ENCODE data around the gene NKD2. TPM values are rescaled to one million over a fixed set of nuclear protein-coding genes. Genes with fewer than 3 reads are reported as not detected.

Gene NKD2
- total and polyA plus RNA-seq, 2 of the 4 experiments (the other 2 are of a cell fraction): not detected

GRCh38 chr5:1029945-1030625 is 21.5 kb downstream of the NKD2 start:
- intact Hi-C loops (cut with micrococcal nuclease) (no loop called here), in situ Hi-C loops (cut with MboI; ENCODE audit: low sequenced_read_pairs) (no loop called here), dilution Hi-C loops (cut with HindIII; ENCODE audit: low sequenced_read_pairs, unreplicated experiment) (no loop called here)
- no peak overlapping the region for H2AK5ac ChIP-seq (ENCODE audit: low read depth, low read length)
- no peak overlapping the region for H3K18ac ChIP-seq (ENCODE audit: low read depth, low read length)
- no TSS peak for BruUV-seq (replicated peaks)
- no peak overlapping the region for H4K8ac ChIP-seq (ENCODE audit: low read depth in 2 of 2, low read length in 2 of 2)
- TF ChIP-seq POLR2A (IDR thresholded peaks at IDR 0.05; ENCODE audit: low read depth, low read length): no peak
- TF ChIP-seq BHLHE40 (IDR thresholded peaks at IDR 0.05; ENCODE audit: low read depth, low read length): no peak
- no peak for TF ChIP-seq MAFK (IDR thresholded peaks at IDR 0.05; ENCODE audit: low read depth, low read length)
- no peak for TF ChIP-seq MXI1 (IDR thresholded peaks at IDR 0.05; ENCODE audit: borderline replicate concordance, low read depth, low read length)
- no peak for TF ChIP-seq CTCF (conservative IDR thresholded peaks at IDR 0.05; ENCODE audit: low read depth, low read length)
- CTCF ChIA-PET: no interaction called here
- no peak overlapping the region for H2AFZ ChIP-seq (replicated peaks; ENCODE audit: low read length, poor library complexity)
- no peak overlapping the region for H2BK20ac ChIP-seq (ENCODE audit: low read depth, low read length)
- H3K36me3 ChIP-seq (ENCODE audit: control insufficient read depth, insufficient read depth, low read length): no peaks in the 10 kb centered on the region
- no peaks in the 10 kb centered on the region for H3K4me1 ChIP-seq (ENCODE audit: control insufficient read depth, insufficient read depth, low read length)
- no peak overlapping the region for H3K27ac ChIP-seq (ENCODE audit: insufficient read depth, low read length)
- no peak overlapping the region for H3K4ac ChIP-seq (ENCODE audit: low read depth, low read length)
- H2AK9ac ChIP-seq (replicated peaks; ENCODE audit: low read depth, low read length, poor library complexity): no peak overlapping the region
- H2BK5ac ChIP-seq (ENCODE audit: low read depth, low read length, poor library complexity, severe bottlenecking): no peak overlapping the region
- H2BK15ac ChIP-seq (ENCODE audit: low read depth, low read length): no peak overlapping the region
- no peak overlapping the region for H3K9ac ChIP-seq (ENCODE audit: low read depth, low read length)
- ATAC-seq (ENCODE audit: low read depth) (no peak), DNase-seq (no peak)
- peaks cover 18% of the 10 kb centered on the region for H3K27me3 ChIP-seq (ENCODE audit: control insufficient read depth, insufficient read depth, low read length)
- H3K9me1 ChIP-seq (ENCODE audit: insufficient read depth, low read length): no peaks in the 10 kb centered on the region
- H4K5ac ChIP-seq (ENCODE audit: low read depth, low read length): no peak overlapping the region
- 89% methylated on average over 3 of the region's 10 CpGs; no CpG with 5 or more reads in 1 of the 2 experiments for WGBS, 2 experiments (ENCODE audit: extremely low coverage in 2 of 2, insufficient read length in 1 of 2)
- H3K23ac ChIP-seq (ENCODE audit: low read depth, low read length): no peak overlapping the region
- no peak overlapping the region for H4K91ac ChIP-seq (ENCODE audit: insufficient read depth, low read depth, low read length)
- no peak overlapping the region for H3K14ac ChIP-seq (replicated peaks; ENCODE audit: low read depth, low read length)
- no peaks in the 10 kb centered on the region for H3K9me3 ChIP-seq (ENCODE audit: control insufficient read depth, insufficient read depth, low read length)
- H4K20me1 ChIP-seq (ENCODE audit: insufficient read depth, low read length): no peaks in the 10 kb centered on the region
- H3K4me2 ChIP-seq (ENCODE audit: low read depth, low read length): no peak overlapping the region
- no peak overlapping the region for H3K56ac ChIP-seq (ENCODE audit: extremely low read depth, insufficient read depth, low read length)
- no peak overlapping the region for H3K4me3 ChIP-seq (ENCODE audit: insufficient read depth, low read depth, low read length)
- POLR2A ChIA-PET (ENCODE audit: unreplicated experiment): no interaction called here
- H2BK120ac ChIP-seq (ENCODE audit: low read depth, low read length): no peak overlapping the region
- H3K79me1 ChIP-seq (ENCODE audit: low read depth in 1 of 2, low read length in 2 of 2): no peaks in the 10 kb centered on the region

Data from IMR-90 (cell line).